ENCODE data around the gene RFNG.

DNA sequence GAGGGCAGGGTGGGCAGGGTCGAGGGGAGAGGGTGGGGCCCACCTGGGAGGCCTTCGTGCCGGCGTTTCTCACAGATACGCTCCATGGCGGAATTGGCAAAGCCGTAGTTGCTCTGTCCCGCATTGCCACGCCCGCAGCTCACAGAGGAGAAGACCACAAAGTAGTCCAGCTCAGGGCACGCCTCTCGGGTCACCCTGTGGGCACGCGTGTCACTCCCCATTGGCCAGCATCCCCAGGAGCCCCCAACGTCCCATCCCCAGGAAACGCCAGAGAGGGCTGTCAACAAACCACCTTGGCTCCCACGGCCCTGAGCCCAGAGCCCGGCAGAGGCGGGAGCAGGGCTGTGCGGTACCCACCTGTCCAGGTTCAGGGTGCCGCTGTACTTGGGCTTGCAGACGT is 30.4 kb upstream of the RFNG start:
- TF ChIP-seq, protein P1, sequence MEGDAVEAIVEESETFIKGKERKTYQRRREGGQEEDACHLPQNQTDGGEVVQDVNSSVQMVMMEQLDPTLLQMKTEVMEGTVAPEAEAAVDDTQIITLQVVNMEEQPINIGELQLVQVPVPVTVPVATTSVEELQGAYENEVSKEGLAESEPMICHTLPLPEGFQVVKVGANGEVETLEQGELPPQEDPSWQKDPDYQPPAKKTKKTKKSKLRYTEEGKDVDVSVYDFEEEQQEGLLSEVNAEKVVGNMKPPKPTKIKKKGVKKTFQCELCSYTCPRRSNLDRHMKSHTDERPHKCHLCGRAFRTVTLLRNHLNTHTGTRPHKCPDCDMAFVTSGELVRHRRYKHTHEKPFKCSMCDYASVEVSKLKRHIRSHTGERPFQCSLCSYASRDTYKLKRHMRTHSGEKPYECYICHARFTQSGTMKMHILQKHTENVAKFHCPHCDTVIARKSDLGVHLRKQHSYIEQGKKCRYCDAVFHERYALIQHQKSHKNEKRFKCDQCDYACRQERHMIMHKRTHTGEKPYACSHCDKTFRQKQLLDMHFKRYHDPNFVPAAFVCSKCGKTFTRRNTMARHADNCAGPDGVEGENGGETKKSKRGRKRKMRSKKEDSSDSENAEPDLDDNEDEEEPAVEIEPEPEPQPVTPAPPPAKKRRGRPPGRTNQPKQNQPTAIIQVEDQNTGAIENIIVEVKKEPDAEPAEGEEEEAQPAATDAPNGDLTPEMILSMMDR (conservative IDR thresholded peaks at IDR 0.05; ENCODE audit: low read depth, low read length): no peak
- TF ChIP-seq EZH2 (IDR thresholded peaks at IDR 0.05; ENCODE audit: borderline replicate concordance, low read depth, low read length, poor library complexity, severe bottlenecking): no peak

Data from A673 (cell line).